AG10803 (cell line): Measurements from ENCODE around the gene CADM1.

Source experiments
- DNase-seq: peaks from one replicate; pipeline ENCODE4 v3.0.0; 2010; ENCODE audit warnings: low read depth
- H3K4me3 ChIP-seq: 2 replicates; pipeline ENCODE4 v1.5.1; 2011; ENCODE audit warnings: mild to moderate bottlenecking, low read length, control low read depth
- CTCF ChIP-seq: conservative IDR thresholded peaks from 2 replicates; pipeline ENCODE4 v1.5.1; 2011; ENCODE audit warnings: mild to moderate bottlenecking, low read length, control low read depth, inconsistent platforms

The CADM1 gene

DNA sequence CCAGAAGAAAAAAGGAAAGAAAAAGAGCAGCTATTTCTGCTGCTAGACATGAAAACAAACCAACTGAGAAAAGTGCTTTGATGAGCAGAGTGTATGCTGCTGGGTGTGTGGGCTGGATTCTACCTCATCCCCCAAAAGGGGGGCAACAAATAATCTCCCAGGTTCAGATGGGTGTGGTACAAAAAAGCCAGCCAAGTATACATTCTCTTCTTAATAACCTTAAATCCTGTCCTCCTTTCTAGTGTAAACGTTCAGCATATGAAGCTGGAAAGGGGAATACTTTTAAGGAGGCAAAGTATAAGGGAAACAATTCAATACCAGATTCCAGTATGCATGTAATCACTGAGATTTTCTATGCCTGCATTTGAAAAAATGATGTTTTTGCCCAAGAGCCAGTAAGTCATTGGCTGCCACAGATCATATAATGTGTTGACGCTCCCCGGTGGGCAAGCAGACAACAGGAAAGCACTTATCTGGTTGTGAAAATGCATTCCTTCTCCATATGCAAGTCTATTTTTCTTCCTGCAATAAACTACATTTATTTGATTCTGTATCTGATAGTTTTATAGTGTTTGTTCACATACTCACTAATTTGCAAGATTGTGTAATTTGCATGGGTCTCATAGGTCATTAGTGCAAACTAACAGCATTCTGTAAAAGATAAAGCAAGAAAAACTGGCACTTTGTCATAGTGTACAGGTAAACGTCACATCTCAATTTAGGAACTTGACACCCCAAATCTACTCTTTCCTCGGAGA, 201.1 kb downstream of the CADM1 start:
- DNase-seq, result no peak
- TF ChIP-seq CTCF, result no peak
- H3K4me3 ChIP-seq, result no peak overlapping the region

GRCh38 chr11:115300660-115301428, 203.4 kb downstream of the CADM1 start:
- H3K4me3 ChIP-seq, result no peak overlapping the region
- no peak for TF ChIP-seq CTCF
- no peak for DNase-seq

DNA sequence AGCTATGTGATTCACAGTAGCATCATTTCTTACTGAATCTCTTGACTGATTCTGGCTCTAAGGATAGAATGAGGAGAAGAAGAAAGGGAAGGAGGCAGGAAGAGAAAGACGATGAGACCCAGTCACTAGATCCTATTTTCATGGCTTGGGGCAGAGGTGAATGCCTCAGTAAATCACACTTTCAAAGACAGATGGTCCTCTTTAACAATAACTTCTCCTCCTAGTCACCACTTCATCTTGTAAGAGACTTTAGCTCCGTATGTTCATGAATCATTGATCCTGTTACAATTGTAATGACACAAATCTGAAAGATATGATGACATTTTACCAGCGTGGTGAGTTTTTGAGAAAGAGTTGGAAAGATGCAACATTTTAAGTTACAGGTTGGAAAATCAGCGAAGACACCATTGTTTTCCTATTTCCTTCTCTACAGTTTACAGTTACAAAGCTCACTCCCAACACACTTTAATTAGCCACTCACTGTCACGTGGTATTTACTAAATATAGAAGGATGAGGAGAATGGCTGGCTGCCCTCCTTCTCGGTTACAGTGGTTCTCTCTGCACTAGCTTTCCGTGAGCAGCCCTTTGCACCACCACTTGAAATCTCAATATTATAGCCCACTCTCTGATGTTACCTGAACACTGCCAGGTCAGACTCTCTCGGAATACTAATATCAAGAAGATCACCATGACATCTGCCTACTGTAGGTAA, 205.8 kb downstream of the CADM1 start:
- TF ChIP-seq CTCF, result no peak
- H3K4me3 ChIP-seq, result no peak overlapping the region
- no peak for DNase-seq

DNA sequence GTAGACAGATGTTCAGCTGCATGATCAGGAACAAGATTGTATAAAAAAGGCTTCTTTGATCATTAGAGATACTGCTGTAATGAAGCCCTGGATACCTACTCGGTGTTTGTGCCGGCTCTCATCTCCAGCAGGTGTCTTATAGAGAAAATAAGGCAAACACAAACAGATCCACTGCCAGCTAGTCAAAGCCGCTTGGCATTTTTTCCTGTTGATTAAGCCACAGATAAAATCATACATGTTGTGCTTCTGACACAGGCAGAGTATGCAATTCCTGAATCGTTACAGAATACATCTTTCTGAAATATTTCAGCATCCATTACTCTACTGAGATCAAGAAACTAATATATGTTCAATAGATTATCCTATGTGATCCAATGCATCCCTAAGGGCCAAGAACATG, 206.9 kb downstream of the CADM1 start:
- no peak for DNase-seq
- no peak overlapping the region for H3K4me3 ChIP-seq
- no peak for TF ChIP-seq CTCF

DNA sequence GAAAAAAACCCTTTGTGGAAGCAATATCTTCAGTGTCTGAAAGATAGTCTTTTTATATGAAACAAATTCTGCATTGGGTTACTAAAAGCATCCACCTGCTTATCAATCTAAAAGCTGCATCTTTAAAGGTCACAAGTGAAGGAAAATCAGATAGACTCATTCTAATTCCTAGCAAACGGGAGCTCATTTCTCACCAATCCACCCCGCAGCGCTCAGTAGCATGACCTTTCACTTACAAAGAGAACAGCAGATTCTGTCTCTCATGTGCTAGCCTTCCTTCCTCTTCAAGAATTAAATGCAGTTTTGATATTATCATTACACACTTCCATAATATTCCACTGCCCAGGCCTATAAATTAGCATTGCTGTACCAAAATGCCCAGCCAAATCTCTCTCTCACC, 212.9 kb downstream of the CADM1 start:
- H3K4me3 ChIP-seq, result no peak overlapping the region
- DNase-seq, result no peak
- TF ChIP-seq CTCF, result no peak

- TF ChIP-seq CTCF, result no peak
- no peak for DNase-seq
- no peak overlapping the region for H3K4me3 ChIP-seq
These were observed 213.3 kb downstream of the CADM1 start for GRCh38 chr11:115290893-115291292.
